ENCODE data around the gene FOXQ1. TPM values are rescaled to one million over a fixed set of nuclear protein-coding genes. Genes with fewer than 3 reads are reported as not detected.

FOXQ1 gene
- total RNA-seq, 4 donors from 2014 or later = 0.42 TPM; not detected in 3

- in situ Hi-C loops (cut with MboI; ENCODE audit: low sequenced_read_pairs in 4 of 4) = no loop called here
- Histone ChIP-seq H3K4me1 (no peaks in the 10 kb centered on the region), H3K36me3 (no peaks in the 10 kb centered on the region), H3K27me3 (peaks cover 0 to 9% (median 0%) of the 10 kb centered on the region in 3 donors), H3K4me3 (no peak overlapping the region), H3K9me3 (no peaks in the 10 kb centered on the region), H3K27ac (no peak overlapping the region)
- DNase-seq = no peak
- TF ChIP-seq, protein P1, sequence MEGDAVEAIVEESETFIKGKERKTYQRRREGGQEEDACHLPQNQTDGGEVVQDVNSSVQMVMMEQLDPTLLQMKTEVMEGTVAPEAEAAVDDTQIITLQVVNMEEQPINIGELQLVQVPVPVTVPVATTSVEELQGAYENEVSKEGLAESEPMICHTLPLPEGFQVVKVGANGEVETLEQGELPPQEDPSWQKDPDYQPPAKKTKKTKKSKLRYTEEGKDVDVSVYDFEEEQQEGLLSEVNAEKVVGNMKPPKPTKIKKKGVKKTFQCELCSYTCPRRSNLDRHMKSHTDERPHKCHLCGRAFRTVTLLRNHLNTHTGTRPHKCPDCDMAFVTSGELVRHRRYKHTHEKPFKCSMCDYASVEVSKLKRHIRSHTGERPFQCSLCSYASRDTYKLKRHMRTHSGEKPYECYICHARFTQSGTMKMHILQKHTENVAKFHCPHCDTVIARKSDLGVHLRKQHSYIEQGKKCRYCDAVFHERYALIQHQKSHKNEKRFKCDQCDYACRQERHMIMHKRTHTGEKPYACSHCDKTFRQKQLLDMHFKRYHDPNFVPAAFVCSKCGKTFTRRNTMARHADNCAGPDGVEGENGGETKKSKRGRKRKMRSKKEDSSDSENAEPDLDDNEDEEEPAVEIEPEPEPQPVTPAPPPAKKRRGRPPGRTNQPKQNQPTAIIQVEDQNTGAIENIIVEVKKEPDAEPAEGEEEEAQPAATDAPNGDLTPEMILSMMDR (IDR thresholded peaks at IDR 0.05 in 4 of 5, conservative IDR thresholded peaks at IDR 0.05 in 1 of 5) = no peak
- no peak for TF ChIP-seq POLR2A (IDR thresholded peaks at IDR 0.05)
- intact Hi-C loops (cut with DNase I; ENCODE audit: low total_unique reads) = no loop called here
- ATAC-seq = no peak
Observed at GRCh38 chr6:1290086-1290485, 21.8 kb upstream of the FOXQ1 start.

DNA sequence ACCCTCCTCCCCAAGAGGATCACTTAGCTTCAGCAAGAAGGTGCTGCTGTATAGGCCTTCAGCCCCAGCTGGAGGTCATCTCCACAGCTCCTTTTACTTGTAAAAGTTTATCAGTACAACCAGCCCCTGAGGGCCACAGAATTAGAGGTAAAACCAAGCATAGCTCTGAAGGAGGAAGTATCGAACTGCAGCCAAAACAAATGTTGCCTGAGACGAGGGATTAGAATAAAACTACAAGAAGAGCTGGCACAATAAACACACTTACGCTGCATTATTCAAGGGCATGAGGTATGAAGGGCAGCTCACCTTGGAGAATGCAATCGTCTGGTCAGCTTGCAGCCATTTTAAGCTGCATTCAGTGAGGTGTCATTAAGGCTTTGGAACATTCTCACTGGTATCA is 21.1 kb upstream of the FOXQ1 start:
- no peak for DNase-seq
- Histone ChIP-seq H3K36me3 (no peaks in the 10 kb centered on the region), H3K27me3 (peaks cover 0 to 9% (median 0%) of the 10 kb centered on the region in 3 donors), H3K9me3 (no peaks in the 10 kb centered on the region), H3K4me1 (no peaks in the 10 kb centered on the region), H3K4me3 (no peak overlapping the region), H3K27ac (no peak overlapping the region)
- in situ Hi-C loops (cut with MboI; ENCODE audit: low sequenced_read_pairs in 4 of 4) = no loop called here
- TF ChIP-seq, protein P1 (IDR thresholded peaks at IDR 0.05 in 4 of 5, conservative IDR thresholded peaks at IDR 0.05 in 1 of 5) = no peak
- no peak for TF ChIP-seq POLR2A (IDR thresholded peaks at IDR 0.05)
- no peak for ATAC-seq
- intact Hi-C loops (cut with DNase I; ENCODE audit: low total_unique reads) = no loop called here

DNA sequence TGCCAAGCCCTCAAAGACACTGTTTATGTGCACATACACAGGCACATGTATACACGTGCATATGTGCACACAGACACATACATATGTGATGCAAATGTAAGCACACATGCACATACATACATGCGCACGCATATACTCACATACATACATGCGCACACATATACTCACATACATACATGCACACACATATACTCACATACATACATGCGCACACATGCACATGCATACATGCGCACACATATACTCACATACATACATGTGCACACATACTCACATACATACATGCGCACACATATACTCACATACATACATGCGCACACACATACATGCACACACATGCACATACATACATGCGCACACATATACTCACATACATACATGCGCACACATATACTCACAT is 20.5 kb upstream of the FOXQ1 start:
- no peaks in the 10 kb centered on the region for H3K36me3 ChIP-seq
- no peak for TF ChIP-seq POLR2A (IDR thresholded peaks at IDR 0.05)
- TF ChIP-seq, protein P1 (IDR thresholded peaks at IDR 0.05 in 4 of 5, conservative IDR thresholded peaks at IDR 0.05 in 1 of 5) = no peak
- no peak overlapping the region for H3K27ac ChIP-seq
- ATAC-seq = no peak
- H3K27me3 ChIP-seq = peaks cover 0 to 9% (median 0%) of the 10 kb centered on the region in 3 donors
- in situ Hi-C loops (cut with MboI; ENCODE audit: low sequenced_read_pairs in 4 of 4) (no loop called here), intact Hi-C loops (cut with DNase I; ENCODE audit: low total_unique reads) (no loop called here)
- H3K4me1 ChIP-seq = no peaks in the 10 kb centered on the region
- H3K4me3 ChIP-seq = no peak overlapping the region
- H3K9me3 ChIP-seq = no peaks in the 10 kb centered on the region
- DNase-seq = no peak

- no peak for DNase-seq
- Histone ChIP-seq H3K4me3 (no peak overlapping the region), H3K9me3 (no peaks in the 10 kb centered on the region), H3K27ac (no peak overlapping the region), H3K4me1 (no peaks in the 10 kb centered on the region), H3K36me3 (no peaks in the 10 kb centered on the region), H3K27me3 (peaks cover 0 to 12% (median 0%) of the 10 kb centered on the region in 3 donors)
- in situ Hi-C loops (cut with MboI; ENCODE audit: low sequenced_read_pairs in 4 of 4) = no loop called here
- intact Hi-C loops (cut with DNase I; ENCODE audit: low total_unique reads) = no loop called here
- ATAC-seq = no peak
- TF ChIP-seq POLR2A (IDR thresholded peaks at IDR 0.05) = no peak
- TF ChIP-seq, protein P1 (IDR thresholded peaks at IDR 0.05 in 4 of 5, conservative IDR thresholded peaks at IDR 0.05 in 1 of 5) = no peak
Observed at GRCh38 chr6:1295420-1295819, 16.5 kb upstream of the FOXQ1 start.

DNA sequence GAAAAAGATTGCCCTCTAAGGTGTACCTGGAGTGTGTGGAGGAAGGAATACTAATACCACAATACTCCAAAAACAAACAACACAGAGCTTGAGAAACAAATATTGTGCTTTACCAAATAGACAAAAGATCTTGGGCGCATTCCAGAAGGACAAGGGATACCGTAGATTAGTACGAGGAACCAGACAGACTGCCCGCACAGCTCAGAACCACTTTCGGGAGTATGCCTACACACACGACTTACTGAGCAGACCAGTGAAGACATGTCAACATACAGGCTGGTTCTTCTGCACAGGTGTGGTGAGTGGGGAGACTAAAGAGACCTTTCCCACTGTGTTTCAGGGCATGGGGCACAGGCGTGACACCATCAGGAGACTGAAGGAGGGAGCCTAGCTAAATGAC is 15.8 kb upstream of the FOXQ1 start:
- Histone ChIP-seq H3K27ac (no peak overlapping the region), H3K4me1 (no peaks in the 10 kb centered on the region), H3K4me3 (no peak overlapping the region), H3K36me3 (no peaks in the 10 kb centered on the region), H3K9me3 (no peaks in the 10 kb centered on the region), H3K27me3 (peaks cover 0 to 12% (median 0%) of the 10 kb centered on the region in 3 donors)
- intact Hi-C loops (cut with DNase I; ENCODE audit: low total_unique reads) = no loop called here
- DNase-seq = no peak
- no peak for ATAC-seq
- no peak for TF ChIP-seq POLR2A (IDR thresholded peaks at IDR 0.05)
- TF ChIP-seq, protein P1 (IDR thresholded peaks at IDR 0.05 in 4 of 5, conservative IDR thresholded peaks at IDR 0.05 in 1 of 5) = no peak
- in situ Hi-C loops (cut with MboI; ENCODE audit: low sequenced_read_pairs in 4 of 4) = no loop called here

Measured in gastrocnemius medialis (tissue), 4 donors.